Measurements from ENCODE around the gene SBK1. TPM values are rescaled to one million over a fixed set of nuclear protein-coding genes. Genes with fewer than 3 reads are reported as not detected.

SBK1 gene
- total RNA-seq, 4 donors from 2014 or later, result 0.27 to 1.4 (median 0.32) TPM; not detected in 1

DNA sequence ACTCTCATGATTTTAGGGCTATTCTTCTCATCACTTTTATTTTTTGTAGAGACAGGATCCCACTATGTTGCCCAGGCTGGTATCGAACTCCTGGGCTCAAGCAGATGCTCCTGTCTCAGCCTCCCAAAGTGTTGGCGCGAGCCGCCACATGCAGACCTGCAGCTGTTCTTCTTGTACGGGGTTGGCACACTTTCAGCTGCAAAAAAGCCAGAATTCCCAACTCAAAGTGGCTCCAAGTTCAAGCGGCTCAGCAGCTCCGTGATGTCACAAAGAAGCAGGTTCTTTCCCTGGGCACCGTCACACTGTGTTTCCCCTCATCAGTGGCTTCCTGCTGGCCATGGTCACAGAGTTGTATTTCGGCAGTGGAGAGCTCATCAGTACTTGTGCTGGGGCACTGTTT, 6.7 kb upstream of the SBK1 start:
- H3K36me3 ChIP-seq, result no peaks in the 10 kb centered on the region
- H3K4me3 ChIP-seq, result no peak overlapping the region
- DNase-seq, result no peak
- TF ChIP-seq, protein P1, sequence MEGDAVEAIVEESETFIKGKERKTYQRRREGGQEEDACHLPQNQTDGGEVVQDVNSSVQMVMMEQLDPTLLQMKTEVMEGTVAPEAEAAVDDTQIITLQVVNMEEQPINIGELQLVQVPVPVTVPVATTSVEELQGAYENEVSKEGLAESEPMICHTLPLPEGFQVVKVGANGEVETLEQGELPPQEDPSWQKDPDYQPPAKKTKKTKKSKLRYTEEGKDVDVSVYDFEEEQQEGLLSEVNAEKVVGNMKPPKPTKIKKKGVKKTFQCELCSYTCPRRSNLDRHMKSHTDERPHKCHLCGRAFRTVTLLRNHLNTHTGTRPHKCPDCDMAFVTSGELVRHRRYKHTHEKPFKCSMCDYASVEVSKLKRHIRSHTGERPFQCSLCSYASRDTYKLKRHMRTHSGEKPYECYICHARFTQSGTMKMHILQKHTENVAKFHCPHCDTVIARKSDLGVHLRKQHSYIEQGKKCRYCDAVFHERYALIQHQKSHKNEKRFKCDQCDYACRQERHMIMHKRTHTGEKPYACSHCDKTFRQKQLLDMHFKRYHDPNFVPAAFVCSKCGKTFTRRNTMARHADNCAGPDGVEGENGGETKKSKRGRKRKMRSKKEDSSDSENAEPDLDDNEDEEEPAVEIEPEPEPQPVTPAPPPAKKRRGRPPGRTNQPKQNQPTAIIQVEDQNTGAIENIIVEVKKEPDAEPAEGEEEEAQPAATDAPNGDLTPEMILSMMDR (IDR thresholded peaks at IDR 0.05), result no peak
- no peak for TF ChIP-seq POLR2AphosphoS5 (IDR thresholded peaks at IDR 0.05)
- no peak for TF ChIP-seq EP300 (IDR thresholded peaks at IDR 0.05; ENCODE audit: low read depth)
- no peak for TF ChIP-seq POLR2A (IDR thresholded peaks at IDR 0.05)
- in situ Hi-C loops (cut with MboI; ENCODE audit: low pct_ligation_motif_present in 1 of 4, low pct_unique_long_range_greater_than_20kb in 1 of 4, low sequenced_read_pairs in 3 of 4), result no loop called here
- no peak overlapping the region for H3K27ac ChIP-seq
- H3K4me1 ChIP-seq, result no peaks in the 10 kb centered on the region
- H3K9me3 ChIP-seq, result no peaks in the 10 kb centered on the region
- intact Hi-C loops (cut with DNase I; ENCODE audit: low total_unique reads), result loop anchor here (1.0 kb wide), 1 partner anchor 21 kb away; no protein-coding TSS in a partner anchor
- no peaks in the 10 kb centered on the region for H3K27me3 ChIP-seq
- WGBS, 2 donors (ENCODE audit: low coverage in 1 of 2), result 73% methylated on average over 9 of the region's 9 CpGs; no CpG with 5 or more reads in 1 of the 2 donors

- peaks cover 7% of the 10 kb centered on the region for H3K27me3 ChIP-seq
- TF ChIP-seq POLR2A (IDR thresholded peaks at IDR 0.05), result no peak
- no peaks in the 10 kb centered on the region for H3K9me3 ChIP-seq
- no peak for DNase-seq
- in situ Hi-C loops (cut with MboI; ENCODE audit: low pct_ligation_motif_present in 1 of 4, low pct_unique_long_range_greater_than_20kb in 1 of 4, low sequenced_read_pairs in 3 of 4), result no loop called here
- intact Hi-C loops (cut with DNase I; ENCODE audit: low total_unique reads), result no loop called here
- no peak overlapping the region for H3K27ac ChIP-seq
- H3K4me1 ChIP-seq, result peaks cover 5 to 11% (median 10%) of the 10 kb centered on the region in 4 donors
- H3K36me3 ChIP-seq, result no peaks in the 10 kb centered on the region
- H3K4me3 ChIP-seq, result no peak overlapping the region
- 59 to 72% methylated on average over 5 to 7 of the region's 7 CpGs for WGBS, 2 donors (ENCODE audit: low coverage in 1 of 2)
Observed at GRCh38 chr16:28288114-28288513, 4.2 kb upstream of the SBK1 start.

GRCh38 chr16:28289048-28289447, 3.3 kb upstream of the SBK1 start:
- intact Hi-C loops (cut with DNase I; ENCODE audit: low total_unique reads) (no loop called here), in situ Hi-C loops (cut with MboI; ENCODE audit: low pct_ligation_motif_present in 1 of 4, low pct_unique_long_range_greater_than_20kb in 1 of 4, low sequenced_read_pairs in 3 of 4) (no loop called here)
- H3K27me3 ChIP-seq, result peaks cover 16% of the 10 kb centered on the region
- 67 to 78% methylated on average over 3 of the region's 3 CpGs for WGBS, 2 donors (ENCODE audit: low coverage in 1 of 2)
- no peak overlapping the region for H3K4me3 ChIP-seq
- peaks cover 6 to 15% (median 13%) of the 10 kb centered on the region in 4 donors for H3K4me1 ChIP-seq
- H3K36me3 ChIP-seq, result no peaks in the 10 kb centered on the region
- no peaks in the 10 kb centered on the region for H3K9me3 ChIP-seq
- no peak overlapping the region for H3K27ac ChIP-seq
- TF ChIP-seq POLR2A (IDR thresholded peaks at IDR 0.05) (no peak), POLR2AphosphoS5 (IDR thresholded peaks at IDR 0.05) (no peak), EP300 (IDR thresholded peaks at IDR 0.05; ENCODE audit: low read depth) (no peak)
- TF ChIP-seq, protein P1 (IDR thresholded peaks at IDR 0.05), result no peak
- no peak for DNase-seq

- intact Hi-C loops (cut with DNase I; ENCODE audit: low total_unique reads) (no loop called here), in situ Hi-C loops (cut with MboI; ENCODE audit: low pct_ligation_motif_present in 1 of 4, low pct_unique_long_range_greater_than_20kb in 1 of 4, low sequenced_read_pairs in 3 of 4) (no loop called here)
- Histone ChIP-seq H3K27me3 (peaks cover 17% of the 10 kb centered on the region), H3K4me1 (peaks cover 6 to 15% (median 13%) of the 10 kb centered on the region in 4 donors), H3K27ac (no peak overlapping the region), H3K4me3 (no peak overlapping the region), H3K36me3 (no peaks in the 10 kb centered on the region), H3K9me3 (no peaks in the 10 kb centered on the region)
- 85 to 86% methylated on average over 4 to 10 of the region's 10 CpGs for WGBS, 2 donors (ENCODE audit: low coverage in 1 of 2)
- TF ChIP-seq EP300 (IDR thresholded peaks at IDR 0.05; ENCODE audit: low read depth) (no peak), POLR2AphosphoS5 (IDR thresholded peaks at IDR 0.05) (no peak), POLR2A (IDR thresholded peaks at IDR 0.05) (no peak)
- TF ChIP-seq, protein P1 (IDR thresholded peaks at IDR 0.05), result no peak
- no peak for DNase-seq
Observed at GRCh38 chr16:28289939-28290858, 2.1 kb upstream of the SBK1 start.

All from transverse colon (tissue), 4 donors.